ENCODE measurements around the gene SERINC2.

SERINC2 gene

DNA sequence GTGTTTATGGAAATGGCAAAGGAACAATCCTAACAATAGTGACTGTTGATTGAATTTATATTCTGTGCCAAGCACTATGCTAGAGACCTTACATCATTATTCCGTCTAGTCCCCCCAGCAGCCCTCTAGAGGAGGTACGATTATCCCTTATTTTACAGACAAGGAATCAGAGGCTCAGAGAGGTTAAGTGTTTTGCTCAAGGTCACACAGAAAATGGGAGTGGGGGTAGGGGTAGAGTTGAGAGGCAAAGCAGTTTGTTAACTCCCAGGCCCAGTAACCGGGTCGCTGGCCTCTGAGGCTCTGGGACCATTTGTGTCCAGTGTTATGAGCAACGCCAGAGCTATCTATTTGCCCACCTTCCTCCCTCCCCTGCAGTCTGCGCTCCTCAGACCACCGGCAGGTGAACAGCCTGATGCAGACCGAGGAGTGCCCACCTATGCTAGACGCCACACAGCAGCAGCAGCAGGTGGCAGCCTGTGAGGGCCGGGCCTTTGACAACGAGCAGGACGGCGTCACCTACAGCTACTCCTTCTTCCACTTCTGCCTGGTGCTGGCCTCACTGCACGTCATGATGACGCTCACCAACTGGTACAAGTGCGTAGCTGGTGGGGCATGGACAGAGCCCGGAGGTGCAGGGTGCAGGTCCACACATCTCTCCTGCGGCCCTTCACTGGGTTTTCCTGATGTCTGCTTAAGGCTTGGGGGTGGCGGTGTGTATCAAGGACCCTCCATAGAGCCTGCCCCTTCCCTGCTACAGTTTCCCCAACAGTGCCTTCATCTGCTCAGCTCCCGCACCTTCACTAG is 19.8 kb downstream of the SERINC2 start:
- DNase-seq (ENCODE audit: low read depth in 4 of 4, low spot score in 1 of 4): no peak

DNA sequence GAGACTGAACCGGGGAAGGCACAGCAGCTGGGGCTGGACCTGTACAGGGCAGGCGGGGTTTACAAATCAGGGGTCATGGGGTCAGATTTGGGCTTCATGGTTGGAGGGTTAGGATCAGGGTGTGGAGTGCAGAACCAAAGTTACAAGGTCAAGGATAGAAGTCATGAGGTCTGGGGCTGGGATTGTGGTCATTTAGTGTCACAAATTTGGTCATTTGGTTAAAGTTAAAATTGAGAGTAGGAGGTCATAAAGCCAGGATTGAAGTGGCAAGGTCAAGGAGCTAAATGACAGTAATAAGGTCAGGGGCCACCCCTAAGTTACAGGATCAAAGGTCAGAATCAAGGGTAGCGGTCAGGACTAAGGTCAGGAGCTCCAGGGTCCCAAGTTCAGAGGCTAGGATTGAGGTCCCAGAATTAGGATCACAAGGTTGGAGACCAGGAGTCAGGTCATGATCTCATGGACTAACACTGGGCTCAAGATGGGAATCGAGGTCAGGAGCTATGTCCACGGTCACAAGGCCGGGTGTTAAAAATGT is 20.4 kb downstream of the SERINC2 start:
- no peak for DNase-seq (ENCODE audit: low read depth in 4 of 4, low spot score in 1 of 4)

DNA sequence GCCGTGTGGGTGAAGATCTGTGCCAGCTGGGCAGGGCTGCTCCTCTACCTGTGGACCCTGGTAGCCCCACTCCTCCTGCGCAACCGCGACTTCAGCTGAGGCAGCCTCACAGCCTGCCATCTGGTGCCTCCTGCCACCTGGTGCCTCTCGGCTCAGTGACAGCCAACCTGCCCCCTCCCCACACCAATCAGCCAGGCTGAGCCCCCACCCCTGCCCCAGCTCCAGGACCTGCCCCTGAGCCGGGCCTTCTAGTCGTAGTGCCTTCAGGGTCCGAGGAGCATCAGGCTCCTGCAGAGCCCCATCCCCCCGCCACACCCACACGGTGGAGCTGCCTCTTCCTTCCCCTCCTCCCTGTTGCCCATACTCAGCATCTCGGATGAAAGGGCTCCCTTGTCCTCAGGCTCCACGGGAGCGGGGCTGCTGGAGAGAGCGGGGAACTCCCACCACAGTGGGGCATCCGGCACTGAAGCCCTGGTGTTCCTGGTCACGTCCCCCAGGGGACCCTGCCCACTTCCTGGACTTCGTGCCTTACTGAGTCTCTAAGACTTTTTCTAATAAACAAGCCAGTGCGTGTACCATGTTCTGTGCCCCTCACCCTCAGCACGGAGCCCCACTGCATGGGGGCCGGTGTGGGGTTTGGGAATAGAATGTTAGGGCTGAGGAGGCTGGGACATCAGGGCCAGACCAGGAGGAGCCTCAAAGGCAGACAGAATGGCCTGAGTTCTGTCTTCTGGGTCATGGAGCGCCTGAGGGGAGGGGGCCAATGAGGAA is 21.3 kb downstream of the SERINC2 start:
- no peak for DNase-seq (ENCODE audit: low read depth in 4 of 4, low spot score in 1 of 4)

DNA sequence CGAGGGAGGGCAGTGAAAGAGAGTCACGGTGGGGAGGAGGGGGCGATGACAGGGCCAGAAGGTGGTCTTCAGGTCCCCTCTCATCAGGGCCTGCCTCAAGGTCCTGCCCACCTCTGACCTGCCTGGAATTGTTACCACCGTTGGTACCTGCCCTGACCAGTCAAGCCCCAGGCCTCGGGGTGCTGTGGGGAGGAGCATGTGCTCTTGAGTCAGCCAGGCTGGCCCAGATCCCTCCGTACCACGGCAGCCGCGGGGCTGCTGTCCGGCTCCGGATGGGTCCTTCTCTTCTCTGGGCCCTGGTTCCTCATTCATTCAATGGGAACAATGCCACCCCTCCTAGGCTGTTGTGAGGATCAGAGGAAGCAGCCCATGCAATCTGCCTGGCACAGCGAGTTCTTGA is 22.0 kb downstream of the SERINC2 start:
- DNase-seq (ENCODE audit: low read depth in 4 of 4, low spot score in 1 of 4): no peak

DNA sequence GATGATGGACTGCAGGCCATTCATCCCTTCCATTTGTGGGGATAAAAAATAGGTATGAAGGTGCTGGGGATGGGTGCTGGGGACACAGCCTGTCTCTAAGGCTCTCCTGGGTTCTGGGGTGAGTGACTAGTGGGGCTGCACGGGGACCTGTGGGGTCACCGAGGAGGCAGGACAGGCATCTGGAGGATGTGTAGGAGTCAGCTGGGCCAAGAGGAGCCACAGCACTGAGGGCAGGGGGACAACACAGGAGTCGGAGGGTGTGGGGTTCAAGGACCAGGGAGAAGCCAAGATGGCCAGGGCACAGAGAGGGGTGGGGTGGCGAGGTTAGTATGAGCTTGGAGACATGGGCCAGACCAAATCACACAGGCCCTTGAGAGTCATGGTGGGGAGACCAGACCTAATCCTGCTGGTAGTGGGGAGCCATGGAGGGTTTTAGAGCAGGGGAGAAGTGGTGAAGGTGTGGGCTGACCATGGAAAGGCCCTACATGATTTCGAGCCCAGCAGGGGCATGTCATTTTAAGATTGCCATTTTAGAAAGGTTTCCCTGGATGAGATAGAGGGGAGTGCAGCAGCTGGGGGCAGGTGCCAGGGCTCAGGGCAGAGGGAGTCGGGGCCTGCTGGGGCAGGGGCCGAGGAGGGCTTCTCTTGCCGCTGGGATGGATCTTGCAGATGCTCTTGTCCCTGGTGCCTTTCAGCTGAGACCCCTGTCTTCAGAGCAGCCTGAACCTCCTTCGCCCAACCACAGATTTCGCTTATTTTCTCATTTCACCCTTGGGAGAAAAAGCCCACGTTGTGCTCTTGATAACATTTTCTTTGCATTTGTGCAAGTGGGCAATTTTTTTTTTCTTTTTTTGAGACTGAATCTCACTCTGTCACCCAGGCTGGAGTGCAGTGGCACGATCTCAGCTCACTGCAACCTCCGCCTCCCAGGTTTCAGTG is 22.7 kb downstream of the SERINC2 start:
- DNase-seq (ENCODE audit: low read depth in 4 of 4, low spot score in 1 of 4): no peak

DNA sequence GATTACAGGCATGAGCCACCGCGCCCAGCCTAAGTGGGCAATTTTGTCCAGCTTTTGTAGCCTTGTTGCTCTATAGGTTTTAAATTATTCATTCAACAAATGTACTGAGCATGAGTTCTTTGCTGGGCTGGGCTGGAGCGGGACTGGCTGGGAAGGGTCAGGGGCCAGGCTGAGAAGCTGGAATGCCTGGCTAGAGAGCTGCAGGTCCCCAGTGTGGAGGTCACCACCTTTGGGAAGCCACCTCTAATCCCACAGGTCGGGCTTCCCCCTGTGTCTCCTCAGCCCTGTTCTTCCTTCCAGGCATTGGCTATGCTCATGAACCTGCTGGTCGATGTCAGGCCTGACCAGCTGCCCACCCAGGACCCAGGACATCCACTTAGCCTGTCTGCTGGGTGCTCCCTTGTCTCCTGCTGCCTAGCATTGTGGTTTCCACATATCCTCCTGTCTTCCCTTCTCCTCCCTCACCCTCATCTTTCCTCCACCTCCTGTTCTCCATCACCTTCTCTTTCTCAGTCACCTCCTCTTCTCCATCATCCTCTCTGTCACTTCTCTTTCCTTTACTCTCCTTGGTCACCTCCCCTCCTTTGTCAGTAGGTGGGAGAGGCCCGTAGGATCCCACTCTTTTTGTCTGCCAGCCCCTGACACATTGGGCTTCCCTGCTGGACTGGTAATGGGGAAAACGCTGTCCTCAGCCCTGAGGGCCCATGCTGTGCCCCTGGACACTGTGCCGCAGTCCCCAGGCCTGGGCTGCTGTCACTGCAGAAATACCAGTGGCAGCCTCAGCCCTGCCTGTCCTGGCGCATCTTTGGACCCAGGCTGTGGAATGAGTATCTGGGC is 23.8 kb downstream of the SERINC2 start:
- no peak for DNase-seq (ENCODE audit: low read depth in 4 of 4, low spot score in 1 of 4)

DNA sequence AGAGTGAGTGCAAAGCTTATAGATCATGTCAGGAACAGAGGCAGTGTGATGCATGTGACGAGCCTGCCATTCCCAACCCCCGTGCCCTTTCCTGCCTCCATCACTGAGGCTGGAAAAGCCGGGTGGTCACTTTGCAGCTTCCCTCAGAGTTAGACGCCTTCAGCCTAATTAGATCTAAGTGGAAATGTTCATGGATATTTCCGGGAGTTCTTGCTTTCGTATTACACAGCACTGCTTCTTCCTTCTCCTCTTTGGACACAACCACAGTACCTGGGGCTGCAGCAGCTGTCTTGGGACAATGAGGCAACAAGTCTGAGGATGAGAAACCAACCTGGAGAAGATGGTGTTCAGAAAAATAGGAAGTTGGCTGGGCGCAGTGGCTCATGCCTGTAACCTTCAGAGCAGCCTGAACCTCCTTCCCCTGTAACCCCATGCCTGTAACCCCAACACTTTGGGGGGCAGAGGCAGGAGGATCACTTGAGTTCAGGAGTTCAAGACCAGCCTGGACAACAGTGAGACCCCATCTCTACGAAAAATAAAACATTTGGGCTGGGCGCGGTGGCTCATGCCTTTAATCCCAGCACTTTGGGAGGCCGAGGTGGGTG is 24.5 kb downstream of the SERINC2 start:
- DNase-seq (ENCODE audit: low read depth in 4 of 4, low spot score in 1 of 4): no peak

DNA sequence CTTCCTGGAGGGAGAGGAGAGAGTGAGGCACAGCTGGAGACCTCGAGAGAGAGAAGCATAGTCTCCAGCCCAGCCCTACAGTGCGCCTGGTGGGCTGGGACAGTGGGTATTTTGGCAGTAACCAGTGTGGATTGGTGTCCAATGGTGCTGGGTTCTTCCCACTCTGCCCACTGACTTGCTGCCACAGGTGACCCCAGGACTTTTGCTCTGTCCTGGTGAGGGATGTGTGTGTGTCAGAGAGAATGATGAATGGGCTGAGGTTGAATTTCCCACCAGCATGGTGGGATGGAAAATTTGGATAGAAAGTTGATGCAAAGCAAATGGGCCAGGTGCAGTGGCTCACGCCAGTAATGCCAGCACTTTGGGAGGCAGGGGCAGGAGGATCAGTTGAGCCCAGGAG is 26.3 kb downstream of the SERINC2 start:
- DNase-seq (ENCODE audit: low read depth in 4 of 4, low spot score in 1 of 4): no peak

DNA sequence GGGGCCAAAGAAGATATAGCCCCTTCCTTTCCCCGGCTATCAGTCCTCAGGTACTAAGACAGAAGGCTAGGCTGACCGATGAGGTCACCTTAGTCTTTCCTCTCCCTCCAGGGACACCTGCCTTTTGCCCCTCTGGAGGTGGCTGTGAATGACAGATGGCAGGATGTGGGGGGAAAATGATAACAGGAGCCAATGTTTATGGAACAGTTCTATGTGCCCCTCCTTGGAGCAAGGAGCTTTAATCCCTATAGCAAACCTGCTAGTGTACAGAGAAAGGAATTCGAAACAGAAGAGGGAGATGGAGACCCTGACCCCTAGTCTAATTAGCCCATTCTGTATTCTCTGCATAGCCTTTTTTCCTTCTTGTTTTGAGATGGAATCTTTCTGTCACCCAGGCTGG is 28.1 kb downstream of the SERINC2 start:
- DNase-seq (ENCODE audit: low read depth in 4 of 4, low spot score in 1 of 4): no peak

DNA sequence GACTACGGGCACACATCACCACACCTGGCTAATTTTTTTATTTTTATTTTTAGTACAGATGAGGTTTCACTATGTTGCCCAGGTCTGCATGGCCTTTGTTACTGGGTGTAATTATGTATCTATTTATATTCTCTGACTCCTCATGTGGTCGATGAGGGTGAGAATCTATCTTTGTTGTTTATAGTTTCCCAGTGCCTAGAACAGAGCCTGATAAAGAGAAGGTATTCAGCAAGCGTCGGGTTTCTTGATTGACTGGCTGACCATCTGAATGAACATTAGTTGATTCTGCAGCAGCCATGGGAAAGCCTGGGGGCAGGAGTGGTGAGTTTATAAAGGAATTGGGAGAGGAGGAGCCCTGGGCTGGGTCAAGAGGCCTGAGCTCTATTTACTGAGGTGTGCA is 28.5 kb downstream of the SERINC2 start:
- no peak for DNase-seq (ENCODE audit: low read depth in 4 of 4, low spot score in 1 of 4)

DNA sequence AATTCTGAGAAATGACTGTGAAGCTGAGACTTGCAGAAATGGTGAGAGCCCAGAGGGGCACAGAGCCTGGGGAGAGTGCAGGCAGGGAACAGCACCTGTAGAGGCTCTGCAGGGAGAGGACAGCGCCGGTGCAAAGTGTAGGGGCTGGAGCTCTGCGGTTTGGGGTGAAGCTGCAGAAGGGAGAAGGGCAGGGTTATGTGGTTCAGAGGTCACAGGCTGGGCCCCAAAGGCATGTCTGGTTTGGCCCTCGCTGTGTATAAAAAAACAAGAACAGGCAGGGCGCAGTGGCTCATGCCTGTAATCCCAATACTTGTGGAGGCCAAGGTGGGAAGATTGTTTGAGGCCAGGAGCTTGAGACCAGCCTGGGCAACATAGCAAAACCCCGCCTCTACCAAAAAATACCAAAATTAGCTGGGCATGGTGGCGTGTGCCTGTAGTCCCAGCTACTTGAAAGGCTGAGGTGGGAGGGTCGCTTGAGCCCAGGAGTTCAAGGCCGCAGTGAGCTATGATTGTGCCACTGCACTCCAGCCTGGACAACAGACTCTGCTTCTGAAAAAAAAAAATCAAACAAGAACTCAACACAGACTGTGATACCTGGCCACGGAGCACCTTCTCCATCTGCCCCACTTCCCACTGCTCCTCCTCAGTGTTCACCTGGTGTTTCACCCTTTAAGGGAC is 29.1 kb downstream of the SERINC2 start:
- DNase-seq (ENCODE audit: low read depth in 4 of 4, low spot score in 1 of 4): no peak

DNA sequence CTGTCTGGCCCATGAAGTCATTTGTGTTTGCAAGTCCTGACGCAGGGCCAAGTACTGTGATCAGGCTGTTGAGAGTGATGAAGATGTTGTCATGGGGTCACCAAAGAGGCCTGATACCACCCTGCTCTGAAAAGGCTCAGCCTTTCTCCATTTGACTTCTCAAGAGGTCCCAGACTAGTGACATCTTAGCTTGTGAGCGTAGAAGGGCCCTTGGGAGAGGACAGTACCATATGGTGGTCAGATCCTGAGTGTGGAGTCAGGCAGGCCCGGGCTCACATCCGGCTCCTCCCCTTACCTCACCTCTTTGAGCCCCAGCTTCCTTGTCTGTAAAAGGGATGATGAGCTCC is 29.6 kb downstream of the SERINC2 start:
- DNase-seq (ENCODE audit: low read depth in 4 of 4, low spot score in 1 of 4): no peak

DNA sequence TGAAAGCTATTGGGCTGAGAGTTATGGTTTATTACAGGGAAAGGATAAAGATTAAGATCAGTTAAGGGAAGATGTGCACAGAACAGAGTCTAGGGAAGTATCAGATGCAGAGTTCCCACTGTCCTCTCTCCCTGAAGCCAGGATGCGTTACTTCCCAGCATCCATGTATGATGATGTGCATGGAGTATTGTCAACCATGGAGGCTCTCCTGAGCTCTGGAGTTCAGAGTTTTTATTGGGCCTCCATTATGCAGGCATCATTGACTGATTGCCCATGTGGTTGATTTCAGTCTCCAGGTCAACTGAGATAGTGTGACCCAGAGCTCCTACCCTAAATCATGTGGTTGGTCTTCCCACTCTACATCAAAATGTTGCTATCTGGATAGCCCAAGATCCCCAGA is 30.7 kb downstream of the SERINC2 start:
- no peak for DNase-seq (ENCODE audit: low read depth in 4 of 4, low spot score in 1 of 4)

DNA sequence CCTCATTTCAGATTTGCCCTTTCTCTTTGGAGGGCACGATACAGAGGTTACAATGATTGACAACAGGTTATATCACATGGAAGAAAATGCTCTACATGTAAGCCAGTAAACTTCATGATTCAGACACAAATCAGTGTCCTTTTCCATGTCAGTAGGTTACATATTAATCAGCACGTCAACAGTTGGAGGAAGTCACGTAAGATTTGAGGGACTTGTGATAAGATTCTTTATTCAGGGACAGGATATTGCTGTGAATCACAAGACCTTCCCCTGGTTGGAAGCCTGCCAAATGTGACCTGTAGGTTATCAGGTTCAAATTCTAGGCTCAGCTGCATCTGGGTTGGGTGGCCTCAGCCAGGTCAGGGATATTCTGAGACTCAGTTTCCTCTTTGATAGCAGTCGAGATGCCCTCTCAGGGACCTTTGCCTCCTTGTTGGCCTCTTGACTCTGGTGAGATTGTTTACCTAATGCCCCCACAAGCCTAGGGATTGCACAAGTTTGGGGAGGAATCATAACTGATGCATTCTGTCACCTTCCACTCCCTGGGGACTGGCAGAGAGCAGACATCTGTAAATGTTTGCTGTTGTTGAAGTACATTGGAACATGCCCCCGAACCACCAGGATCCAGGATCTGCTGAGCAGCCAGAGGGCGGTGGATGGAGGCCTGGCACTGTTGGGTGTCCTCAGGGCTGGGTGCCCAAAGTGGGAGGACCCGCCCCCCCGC is 31.9 kb downstream of the SERINC2 start:
- no peak for DNase-seq (ENCODE audit: low read depth in 4 of 4, low spot score in 1 of 4)

DNA sequence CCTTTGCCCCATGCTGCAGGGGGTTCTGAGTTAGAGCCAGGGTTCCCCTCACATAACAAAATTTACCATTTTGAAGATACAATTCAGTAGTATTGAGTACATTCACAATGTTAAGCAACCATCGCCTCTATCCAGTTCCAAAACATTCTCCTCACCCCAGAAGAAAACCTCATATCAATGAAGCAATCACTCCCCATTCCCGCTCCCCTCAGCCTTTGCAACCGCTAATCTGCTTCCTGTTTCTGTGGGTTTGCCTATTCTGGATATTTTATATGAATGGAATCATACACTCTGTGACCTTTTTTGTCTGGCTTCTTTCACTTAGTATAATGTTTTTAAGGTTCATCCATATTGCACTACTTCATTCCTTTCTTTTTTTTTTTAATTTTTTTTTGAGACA is 32.9 kb downstream of the SERINC2 start:
- no peak for DNase-seq (ENCODE audit: low read depth in 4 of 4, low spot score in 1 of 4)

DNA sequence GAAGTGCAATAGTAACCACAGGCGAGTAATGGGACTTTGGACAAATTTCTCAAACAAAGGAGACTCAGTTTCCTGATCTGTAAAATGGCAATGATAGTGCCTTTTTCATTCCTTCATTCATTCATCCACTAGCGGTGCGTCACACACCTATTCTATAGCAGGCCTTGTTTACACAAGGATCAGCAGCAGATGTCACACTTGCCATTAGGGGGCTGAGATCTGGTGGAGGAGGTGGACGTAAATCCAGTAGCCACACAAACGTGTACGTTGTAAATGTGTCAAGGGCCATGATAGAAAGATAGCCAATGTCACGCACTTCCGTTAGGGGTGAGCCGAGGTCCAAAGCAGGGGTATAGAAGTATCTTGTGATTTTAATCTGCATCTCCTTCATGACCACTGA is 34.2 kb downstream of the SERINC2 start:
- DNase-seq (ENCODE audit: low read depth in 4 of 4, low spot score in 1 of 4): no peak

DNA sequence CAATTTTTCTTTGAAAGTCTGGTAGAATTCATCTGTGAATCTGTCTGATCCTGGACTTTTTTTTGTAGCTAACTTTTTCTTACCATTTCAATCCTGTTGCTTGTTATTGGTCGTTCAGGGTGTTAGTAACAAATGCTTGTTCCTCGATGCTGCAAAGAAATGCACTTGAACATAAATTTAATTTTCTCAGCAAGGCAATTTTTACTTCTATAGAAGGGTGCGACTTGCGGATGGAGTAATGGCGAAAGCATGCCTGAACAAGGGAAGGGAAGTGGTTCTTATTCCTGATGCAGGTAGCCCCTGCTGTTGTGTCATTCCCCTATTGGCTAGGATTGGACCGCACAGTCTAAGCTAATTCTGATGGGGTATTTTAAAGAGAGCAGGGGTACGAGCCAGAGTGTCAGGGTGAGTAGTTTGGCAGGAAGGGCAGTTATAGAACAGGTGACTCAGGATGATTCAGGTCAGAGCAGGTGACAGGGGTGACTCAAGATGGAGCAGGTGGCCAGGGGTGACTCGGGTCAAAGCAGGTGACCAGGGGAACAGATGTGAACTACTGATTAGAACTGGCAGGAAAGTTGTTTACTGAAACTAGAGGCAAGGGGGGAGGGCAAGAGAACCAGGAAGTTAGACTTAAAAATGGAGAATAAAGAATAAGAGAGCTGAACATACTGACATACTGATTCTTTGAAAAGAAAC is 40.5 kb downstream of the SERINC2 start:
- DNase-seq (ENCODE audit: low read depth in 4 of 4, low spot score in 1 of 4): no peak

DNA sequence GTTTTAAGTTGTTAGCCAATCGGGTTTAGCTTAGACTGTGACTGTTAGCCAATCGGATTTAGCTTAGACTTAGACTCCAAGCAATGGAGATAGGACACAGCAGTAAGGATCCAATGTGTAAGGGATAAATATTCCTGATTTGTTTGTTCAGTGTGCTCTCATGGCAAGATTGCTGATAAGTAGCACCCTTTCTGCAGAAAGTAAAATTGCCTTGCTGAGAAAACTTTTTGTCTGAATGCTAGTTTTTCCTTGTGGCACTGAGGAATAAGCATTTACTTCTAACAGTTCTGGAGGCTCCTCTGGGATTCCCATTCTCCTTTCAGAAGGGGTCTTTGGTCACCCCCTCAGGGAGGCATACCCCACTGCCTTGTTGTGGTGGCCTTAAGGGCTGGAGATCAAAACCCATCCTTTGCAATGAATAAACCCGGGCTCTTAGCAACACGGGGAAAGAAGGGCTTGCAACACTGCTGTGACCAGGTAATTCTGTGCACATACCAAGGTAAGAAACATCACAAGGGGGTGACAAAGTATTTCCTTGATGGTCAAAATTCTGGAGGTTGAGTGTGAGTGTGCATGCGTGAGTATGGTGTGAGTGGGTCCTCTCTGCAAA is 45.4 kb downstream of the SERINC2 start:
- no peak for DNase-seq (ENCODE audit: low read depth in 4 of 4, low spot score in 1 of 4)

Measured in stimulated activated CD4-positive, alpha-beta T cell treated with anti-CD3 and anti-CD28 coated beads, Interleukin-1b, Interleukin-23, amount 100 ng/mL, for 24 hours (primary cell).